CD4-positive, alpha-beta T cell treated with Interleukin-17A for 1 hour (primary cell): ENCODE data around the gene RANBP6.

ENCODE experiments used
- DNase-seq: peaks from one replicate; pipeline ENCODE4 v3.0.0-alpha.2; 2020

RANBP6 gene

DNA sequence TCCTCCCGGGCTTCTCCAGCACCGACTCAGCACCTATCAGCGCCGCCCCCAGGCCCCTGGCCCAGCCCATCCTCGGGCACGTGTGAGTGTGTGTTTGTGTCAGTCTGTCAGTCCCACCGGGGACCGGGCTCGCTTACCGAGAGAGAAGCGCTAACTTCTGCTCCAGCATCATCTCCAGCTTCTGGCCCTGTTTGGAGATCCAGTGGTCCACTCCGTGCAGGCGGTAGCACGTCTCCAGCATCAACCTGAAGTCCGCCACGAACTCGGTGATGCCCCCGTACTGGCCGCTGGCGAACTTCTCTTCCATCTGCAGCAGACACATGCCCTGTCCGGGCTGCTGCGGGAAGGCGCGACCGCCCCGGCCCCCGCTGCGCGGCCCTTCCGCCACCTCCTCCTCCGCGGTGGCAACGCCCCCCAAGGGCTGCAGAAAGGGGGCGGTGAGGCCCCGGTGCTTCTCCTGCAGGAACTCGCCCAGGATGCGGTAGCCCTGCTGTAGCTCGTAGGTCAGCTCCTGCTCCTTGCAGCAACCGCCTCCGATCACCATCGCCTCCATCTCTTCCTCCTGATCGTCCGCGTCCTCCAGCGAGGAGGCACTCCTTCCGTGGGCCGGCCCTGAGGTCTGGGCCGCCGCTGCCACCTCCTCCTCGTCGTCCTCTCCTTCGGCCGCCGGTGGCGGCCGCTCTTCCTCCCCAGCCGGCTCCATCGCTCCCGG, 8.2 kb downstream of the RANBP6 start:
- peak; percentile 93 for DNase-seq

DNA sequence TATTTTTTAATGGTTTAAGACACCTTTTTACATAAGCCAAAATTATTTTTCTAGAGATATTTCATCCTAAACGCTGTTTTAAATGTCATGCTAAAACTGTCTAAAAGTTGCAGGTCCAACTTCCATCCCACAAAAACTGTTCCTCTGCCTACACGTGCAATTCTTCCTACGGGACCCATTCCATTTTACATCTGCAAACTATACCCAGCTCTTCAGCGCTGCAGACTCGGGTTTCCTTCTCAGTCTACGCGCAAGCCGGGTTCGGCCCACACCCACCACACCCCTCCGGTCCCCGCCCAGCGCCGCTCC, 8.7 kb downstream of the RANBP6 start:
- DNase-seq = no peak

DNA sequence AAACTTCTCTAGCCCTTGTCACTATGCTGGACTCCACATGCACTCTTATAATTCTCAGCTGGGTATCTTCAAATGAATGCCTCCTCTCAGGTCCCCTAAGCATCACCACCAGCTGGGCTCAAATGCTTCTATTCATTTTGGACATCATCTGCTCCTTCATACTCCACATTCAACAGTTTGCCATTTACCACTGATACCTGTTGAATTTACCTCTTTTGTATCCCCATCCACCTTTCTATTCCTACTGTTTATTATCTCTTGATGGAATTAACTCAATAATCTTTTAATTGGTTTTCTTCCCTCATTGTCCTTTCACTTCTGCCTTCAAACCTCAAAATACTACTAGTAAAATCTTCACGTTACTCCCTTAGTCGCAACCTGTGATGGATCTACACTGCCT, 14.5 kb downstream of the RANBP6 start:
- DNase-seq = no peak

DNA sequence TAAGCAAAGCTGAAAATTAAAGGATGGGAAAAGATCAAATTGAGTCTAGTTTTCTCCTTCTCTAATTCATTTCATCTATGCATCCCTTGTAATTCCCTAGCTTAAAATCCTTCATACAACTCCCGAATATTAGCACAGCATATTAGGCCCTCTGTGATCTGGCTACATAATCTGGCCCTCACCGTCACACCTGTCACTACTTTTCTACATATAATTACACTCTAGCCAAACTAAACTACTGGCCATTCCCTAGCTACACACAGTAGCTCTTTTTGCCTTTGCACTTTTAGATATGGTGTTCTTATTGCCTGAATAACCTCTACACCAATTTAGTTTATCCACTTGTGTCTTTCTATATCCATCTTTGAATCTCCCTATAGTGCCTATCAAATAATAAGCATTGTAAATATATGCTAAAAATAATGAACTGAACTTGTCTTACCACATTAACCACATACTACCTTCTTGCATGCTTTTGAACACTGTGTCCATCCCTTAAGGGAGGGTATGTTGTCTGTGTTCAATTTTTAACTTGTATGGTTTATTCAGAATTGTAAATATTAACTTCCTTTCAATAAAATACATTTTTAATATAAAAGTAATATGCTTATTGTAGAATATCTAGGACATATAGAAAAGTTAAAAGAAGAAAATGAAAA, 15.9 kb downstream of the RANBP6 start:
- DNase-seq = no peak

DNA sequence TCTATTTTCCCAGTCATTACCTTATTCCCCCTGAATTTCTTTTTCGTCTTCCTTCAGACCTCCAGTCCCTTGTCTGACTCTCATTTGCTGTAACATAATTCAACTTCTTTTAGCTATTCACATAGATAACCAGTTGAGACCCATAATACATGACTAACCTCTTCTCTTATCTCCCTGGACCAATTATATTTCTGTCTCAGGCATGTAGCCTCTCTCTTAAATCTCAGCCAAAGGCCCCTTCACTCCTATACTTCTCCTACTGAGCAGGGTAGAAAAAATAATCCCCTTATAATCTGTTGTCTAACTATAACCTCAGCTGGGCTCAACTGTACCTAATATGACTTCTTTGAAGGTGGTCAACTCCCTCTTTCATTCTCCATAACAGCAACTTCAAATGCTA, 20.9 kb downstream of the RANBP6 start:
- DNase-seq = no peak

DNA sequence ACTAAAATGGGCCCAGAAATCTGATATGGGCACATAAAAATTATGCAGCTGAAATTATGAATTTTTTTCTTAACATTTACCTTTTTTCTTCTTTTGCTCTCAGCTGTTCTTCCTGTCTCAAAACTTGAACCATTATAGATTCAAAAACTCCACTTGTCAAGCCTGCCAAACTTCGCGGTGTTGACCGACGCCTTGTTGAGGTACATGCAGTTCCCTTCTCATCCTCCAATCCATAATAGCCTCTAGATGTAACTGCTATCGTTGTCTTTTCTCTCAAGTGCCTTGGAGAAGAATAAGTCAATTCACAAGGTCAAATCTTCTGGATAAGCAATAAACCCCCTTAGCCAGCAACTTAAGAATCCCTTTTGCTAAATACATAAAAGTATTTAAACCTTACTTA, 27.2 kb downstream of the RANBP6 start:
- DNase-seq = no peak

DNA sequence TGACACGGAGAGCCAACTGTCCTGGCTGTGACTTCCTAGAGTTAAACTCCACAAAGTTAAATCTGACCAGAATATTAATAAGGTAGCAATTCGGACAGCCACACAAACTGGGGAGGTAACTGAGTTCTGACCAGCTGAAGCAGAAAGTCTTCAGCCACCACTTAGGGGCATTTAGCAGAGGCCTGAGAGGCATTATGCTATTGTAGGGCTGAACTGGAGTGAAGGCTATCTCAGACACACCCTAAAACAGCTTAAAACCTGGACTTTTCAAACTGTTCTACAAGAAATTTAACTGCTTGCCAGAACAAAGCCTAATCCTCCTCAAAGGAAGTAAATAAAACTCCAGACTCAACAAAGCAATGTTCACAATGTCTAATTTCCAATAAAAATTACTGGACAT, 32.4 kb downstream of the RANBP6 start:
- DNase-seq = no peak

DNA sequence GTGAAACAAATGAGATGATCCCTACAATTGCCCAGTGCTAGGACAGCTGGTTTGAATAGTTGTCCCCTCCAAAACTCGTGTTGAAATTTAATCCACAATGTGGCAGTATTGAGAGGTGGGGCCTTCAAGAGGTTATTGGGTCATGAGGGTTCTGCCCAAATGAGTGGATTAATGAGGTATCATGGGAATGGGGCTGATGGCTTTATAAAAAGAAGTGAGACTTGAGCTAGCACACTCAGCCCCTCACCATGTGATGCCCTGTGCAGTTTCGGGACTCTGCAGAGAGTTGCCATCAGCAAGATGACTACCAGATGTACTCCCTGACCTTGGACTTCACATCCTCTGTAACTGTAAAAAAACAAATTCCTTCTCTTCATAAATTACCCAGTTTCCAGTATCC, 33.1 kb downstream of the RANBP6 start:
- DNase-seq = no peak

DNA sequence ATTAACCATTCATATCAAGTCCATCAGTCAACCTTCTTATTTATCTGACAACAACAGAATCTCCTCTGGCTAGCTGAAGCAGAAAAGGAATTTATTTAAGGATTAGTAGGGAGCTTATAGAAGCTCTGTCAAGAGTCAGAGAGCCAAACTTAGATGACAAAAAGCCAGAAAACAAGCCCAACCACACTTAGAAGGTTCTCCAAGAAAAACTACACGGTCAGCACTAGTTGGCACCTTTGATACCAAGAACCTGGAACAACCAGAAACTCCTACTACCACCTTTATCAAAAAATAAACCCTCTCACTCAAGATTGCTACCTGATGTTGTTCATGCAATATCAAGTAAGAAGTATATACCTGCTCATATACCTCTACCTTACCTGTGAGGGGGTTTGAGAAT, 36.9 kb downstream of the RANBP6 start:
- DNase-seq = no peak

DNA sequence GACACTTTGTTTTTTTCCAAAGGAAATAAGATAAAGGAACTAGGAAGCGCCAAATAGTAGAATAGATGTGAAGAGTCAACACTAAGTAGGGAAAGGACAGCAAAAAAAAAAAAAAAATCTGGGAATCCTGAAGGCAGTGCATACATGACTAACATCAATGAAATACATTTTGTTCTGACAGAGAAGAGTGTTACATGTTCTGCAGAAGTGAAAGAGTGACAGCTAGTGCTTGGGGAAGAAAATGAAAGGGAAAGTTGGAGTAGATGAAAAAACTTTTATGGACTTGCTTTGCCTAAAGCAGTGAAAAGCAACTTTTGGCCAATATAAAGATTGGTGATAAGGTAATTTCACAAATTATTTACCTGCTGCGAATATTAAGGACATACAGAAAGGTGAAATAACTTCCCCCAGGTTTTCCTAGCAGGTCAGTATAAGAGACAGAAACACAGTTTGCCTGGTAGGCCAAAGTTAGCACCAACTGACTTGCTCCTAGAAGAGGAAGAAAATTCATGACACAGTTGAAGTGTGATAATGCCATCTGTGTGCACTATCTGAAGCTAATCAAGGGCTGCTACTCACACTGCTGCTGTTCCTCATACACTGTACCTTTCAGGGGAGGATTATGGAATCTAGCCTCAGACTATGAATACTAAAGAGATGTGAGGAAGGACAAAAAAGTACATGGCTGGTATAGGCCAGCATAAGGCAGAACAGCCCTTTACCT, 38.6 kb downstream of the RANBP6 start:
- no peak for DNase-seq

DNA sequence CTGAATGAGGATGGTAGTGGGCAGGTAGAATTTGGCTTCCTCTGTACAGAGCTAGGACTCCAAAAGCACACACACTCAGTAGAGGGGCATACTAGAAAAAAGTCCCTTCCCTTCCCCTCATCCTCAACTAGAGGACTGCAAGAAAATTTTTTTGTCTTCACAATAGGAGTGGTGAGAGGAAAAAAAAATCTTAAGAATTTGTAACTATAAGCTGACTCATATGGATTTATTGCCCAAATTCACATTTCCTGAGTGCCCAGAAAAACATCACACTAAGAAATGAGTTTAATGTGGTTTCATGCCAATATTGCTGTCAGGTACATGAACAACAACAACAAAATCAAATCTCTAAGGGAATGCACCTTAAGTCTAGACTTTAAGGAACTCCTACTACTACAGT, 43.7 kb downstream of the RANBP6 start:
- no peak for DNase-seq
